Measurements from ENCODE around the gene INPP5A. TPM values are rescaled to one million over a fixed set of nuclear protein-coding genes. Genes with fewer than 3 reads are reported as not detected.
A peak's percentile ranks its signal among the peaks of the same experiment; 100 is the strongest.

Gene INPP5A
- total RNA-seq, 1 donor from 2014 or later, result 108 TPM

DNA sequence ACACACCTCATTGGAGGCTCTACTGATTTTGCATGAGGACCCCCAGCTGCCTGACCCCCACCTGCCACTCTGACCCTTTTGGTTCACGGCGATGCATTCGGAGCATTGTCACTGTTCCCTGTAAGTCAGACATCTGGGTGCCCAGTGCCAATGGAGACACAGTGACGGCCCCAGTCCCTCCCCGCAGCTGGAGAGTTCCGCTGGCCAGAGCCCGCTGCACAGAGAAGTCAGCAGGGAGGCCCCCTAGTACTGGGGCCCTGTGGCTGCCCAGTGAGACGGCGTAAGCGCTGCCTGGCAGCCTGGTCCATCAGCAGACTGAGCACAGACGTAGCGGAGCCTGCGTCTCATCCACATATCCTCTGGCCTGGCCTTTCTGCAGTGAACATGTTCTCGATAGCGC, 170.9 kb downstream of the INPP5A start:
- ATAC-seq, result no peak

DNA sequence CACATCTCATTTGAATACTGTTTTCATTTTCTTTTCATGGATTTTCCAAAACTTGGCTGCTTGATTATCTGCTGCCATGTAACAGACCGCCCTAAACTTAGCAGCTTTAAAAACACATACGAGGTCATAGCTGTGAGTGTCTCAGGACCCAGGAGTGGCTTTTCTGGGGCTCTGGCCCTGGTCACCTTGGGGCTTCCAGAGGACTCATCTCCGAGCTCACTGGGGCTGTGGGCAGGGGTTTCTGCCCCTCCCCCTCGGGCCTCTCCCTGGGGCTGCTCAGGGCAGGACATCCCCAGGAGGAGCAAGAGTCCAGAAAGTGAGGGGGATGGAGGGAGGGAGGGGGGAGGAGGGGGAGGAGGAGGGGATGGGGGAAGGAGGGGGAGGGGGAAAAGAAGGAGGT, 171.3 kb downstream of the INPP5A start:
- intact Hi-C loops (cut with micrococcal nuclease), result no loop called here
- no peak for ATAC-seq

More for the DNA sequence above, 170.9 kb downstream of the INPP5A start:
- peak; percentile 18 for DNase-seq
- intact Hi-C loops (cut with micrococcal nuclease), result no loop called here

GRCh38 chr10:132709471-132709951, 171.9 kb downstream of the INPP5A start:
- intact Hi-C loops (cut with micrococcal nuclease), result no loop called here
- ATAC-seq, result no peak
- DNase-seq, result peak; percentile 23

More for the DNA sequence above, 171.3 kb downstream of the INPP5A start:
- peak; percentile 15 for DNase-seq

- DNase-seq, result peak; percentile 21
- intact Hi-C loops (cut with micrococcal nuclease), result no loop called here
- no peak for ATAC-seq
Observed at GRCh38 chr10:132710036-132710686, 172.6 kb downstream of the INPP5A start.

GRCh38 chr10:132710746-132711612, 173.4 kb downstream of the INPP5A start:
- ATAC-seq (no peak), DNase-seq (peak; percentile 15)
- intact Hi-C loops (cut with micrococcal nuclease), result no loop called here

- ATAC-seq (no peak), DNase-seq (peak; percentile 24)
- intact Hi-C loops (cut with micrococcal nuclease), result no loop called here
Observed at GRCh38 chr10:132711613-132712121, 174.1 kb downstream of the INPP5A start.

GRCh38 chr10:132712291-132712690, 174.7 kb downstream of the INPP5A start:
- DNase-seq, result peak; percentile 15
- ATAC-seq, result no peak
- intact Hi-C loops (cut with micrococcal nuclease), result no loop called here

DNA sequence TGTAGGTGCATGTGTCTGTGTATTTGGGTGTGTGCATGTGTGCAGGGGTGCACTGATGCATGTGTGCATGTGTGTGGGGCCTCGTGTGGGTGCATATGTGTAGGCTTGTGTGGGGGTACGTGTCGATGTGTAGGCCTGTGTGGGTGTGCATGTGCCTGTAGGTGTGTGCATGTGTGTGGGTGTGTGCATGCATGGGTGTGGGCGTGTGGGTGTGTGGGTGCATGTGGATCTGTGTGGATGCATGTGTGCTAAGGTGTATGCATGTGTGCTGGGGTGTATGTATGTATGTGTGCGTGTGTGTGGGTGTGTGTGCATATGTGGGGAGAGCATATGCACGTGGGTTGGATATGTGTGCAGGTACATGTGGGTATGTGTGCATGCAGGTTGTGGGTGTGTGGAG, 175.2 kb downstream of the INPP5A start:
- DNase-seq (peak; percentile 6), ATAC-seq (no peak)
- intact Hi-C loops (cut with micrococcal nuclease), result no loop called here

DNA sequence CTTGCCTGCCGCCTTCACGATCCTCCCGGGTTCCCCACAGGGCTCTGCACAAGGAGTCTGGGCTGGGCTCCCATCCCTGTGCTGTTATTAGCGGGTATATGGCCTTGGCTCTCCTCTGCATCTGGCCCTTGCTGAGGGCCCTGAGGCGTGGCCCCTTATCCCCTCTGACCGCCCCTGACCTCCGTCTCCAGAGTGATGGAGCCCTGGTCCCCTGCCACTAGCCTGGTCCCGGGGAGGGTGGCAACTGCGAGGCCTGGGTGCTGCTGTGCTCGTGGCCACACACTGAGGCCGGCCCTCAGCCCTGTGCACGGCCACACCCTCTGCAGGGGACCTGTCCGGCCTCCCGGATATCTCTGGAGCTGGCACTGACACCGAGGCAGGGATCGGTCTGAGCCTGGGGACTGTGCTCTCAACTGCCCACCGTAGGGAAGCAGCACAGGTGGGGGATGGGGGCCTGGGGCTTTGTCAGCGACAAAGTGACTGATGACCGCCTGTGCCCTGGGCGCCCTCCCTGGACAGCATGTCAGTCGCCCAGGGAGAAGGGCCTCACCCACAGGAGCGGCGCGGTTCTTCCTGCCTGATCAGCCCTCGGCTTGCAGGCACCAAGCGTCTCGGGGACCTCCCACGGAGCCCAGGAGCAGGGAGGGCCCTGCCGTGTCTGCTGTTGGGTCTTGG, 176.0 kb downstream of the INPP5A start:
- DNase-seq (peak; percentile 27), ATAC-seq (no peak)

GRCh38 chr10:132714096-132714985, 176.8 kb downstream of the INPP5A start:
- intact Hi-C loops (cut with micrococcal nuclease), result no loop called here
- DNase-seq (peak; percentile 33), ATAC-seq (peak; percentile 63)

More for the DNA sequence above, 176.0 kb downstream of the INPP5A start:
- intact Hi-C loops (cut with micrococcal nuclease), result no loop called here

GRCh38 chr10:132714986-132715775, 177.6 kb downstream of the INPP5A start:
- ATAC-seq (no peak), DNase-seq (peak; percentile 3)
- intact Hi-C loops (cut with micrococcal nuclease), result no loop called here

GRCh38 chr10:132715776-132716680, 178.4 kb downstream of the INPP5A start:
- DNase-seq (peak; percentile 28), ATAC-seq (no peak)
- intact Hi-C loops (cut with micrococcal nuclease), result no loop called here

DNA sequence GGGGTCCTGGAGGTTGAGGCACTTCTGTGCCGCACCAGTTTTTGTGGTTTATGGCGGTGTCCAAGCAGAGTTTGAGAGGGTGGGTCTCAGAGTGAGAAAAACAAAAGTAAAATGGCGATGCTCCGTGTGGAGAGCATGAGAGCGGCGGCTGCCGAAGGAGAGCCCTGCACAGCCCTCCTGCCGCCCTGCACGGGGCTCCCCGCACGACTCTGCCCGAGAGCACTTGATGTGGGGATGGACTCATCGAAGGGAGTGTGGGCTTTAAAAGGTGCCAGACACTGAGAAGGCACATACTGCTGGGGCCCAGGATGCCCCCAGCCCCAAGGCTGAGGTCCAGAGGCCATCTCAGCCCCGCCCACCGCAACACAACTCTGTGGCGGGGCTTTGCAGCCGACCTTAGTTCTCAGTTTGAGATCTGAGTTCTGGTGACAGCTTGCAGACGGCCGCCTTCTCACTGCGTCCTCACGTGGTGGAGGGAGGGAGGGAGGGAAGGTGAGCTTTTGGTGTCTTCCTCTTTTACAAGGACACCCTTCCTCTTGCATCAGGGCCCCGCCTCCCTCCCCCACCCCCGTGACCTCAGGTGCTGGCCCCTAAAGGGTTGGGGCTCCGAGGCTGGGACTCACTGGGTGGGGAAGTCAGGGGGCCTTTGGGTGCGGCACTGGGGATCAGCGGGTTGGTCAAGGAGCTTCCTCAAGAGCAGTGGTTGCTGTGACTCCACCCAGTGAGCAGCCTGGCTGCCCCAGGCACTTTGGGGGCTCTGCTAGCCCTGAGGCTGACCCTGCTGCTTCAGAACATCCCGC, 179.3 kb downstream of the INPP5A start:
- DNase-seq (peak; percentile 17), ATAC-seq (no peak)
- intact Hi-C loops (cut with micrococcal nuclease), result no loop called here

- intact Hi-C loops (cut with micrococcal nuclease), result no loop called here
- DNase-seq, result no peak
- ATAC-seq, result no peak
Observed at GRCh38 chr10:132721725-132722124, 184.1 kb downstream of the INPP5A start.

GRCh38 chr10:132722394-132723329, 185.1 kb downstream of the INPP5A start:
- ATAC-seq, result peak; percentile 76
- intact Hi-C loops (cut with micrococcal nuclease), result no loop called here
- DNase-seq, result no peak
